HG03159 (cell line): ENCODE results near the gene GDI1.

ENCODE experiments used
- ATAC-seq: cut with Tn5 transposase; IDR thresholded peaks from one replicate; pipeline ENCODE4 v1.9.1; 2021; ENCODE audit warnings: mild to moderate bottlenecking, moderate library complexity; ENCODE audit not compliant: unreplicated experiment

The GDI1 gene

GRCh38 chrX:154458954-154459778, 22.2 kb downstream of the GDI1 start:
- ATAC-seq, result no peak

GRCh38 chrX:154459832-154460231, 22.9 kb downstream of the GDI1 start:
- no peak for ATAC-seq

GRCh38 chrX:154460326-154460725, 23.4 kb downstream of the GDI1 start:
- no peak for ATAC-seq

GRCh38 chrX:154462396-154462795, 25.4 kb downstream of the GDI1 start:
- ATAC-seq, result no peak

- ATAC-seq, result no peak
Observed at GRCh38 chrX:154463611-154464220, 26.8 kb downstream of the GDI1 start.

- ATAC-seq, result no peak
Observed at GRCh38 chrX:154464806-154465365, 27.9 kb downstream of the GDI1 start.

- no peak for ATAC-seq
Observed at GRCh38 chrX:154465601-154466000, 28.6 kb downstream of the GDI1 start.

- no peak for ATAC-seq
Observed at GRCh38 chrX:154466036-154466435, 29.1 kb downstream of the GDI1 start.

- no peak for ATAC-seq
Observed at GRCh38 chrX:154466907-154467306, 30.0 kb downstream of the GDI1 start.

GRCh38 chrX:154467556-154467955, 30.6 kb downstream of the GDI1 start:
- ATAC-seq, result no peak

- ATAC-seq, result no peak
Observed at GRCh38 chrX:154468217-154468616, 31.3 kb downstream of the GDI1 start.

GRCh38 chrX:154469114-154469513, 32.2 kb downstream of the GDI1 start:
- no peak for ATAC-seq

- ATAC-seq, result no peak
Observed at GRCh38 chrX:154469880-154470279, 32.9 kb downstream of the GDI1 start.

- ATAC-seq, result no peak
Observed at GRCh38 chrX:154470434-154470833, 33.5 kb downstream of the GDI1 start.

GRCh38 chrX:154470914-154471568, 34.1 kb downstream of the GDI1 start:
- ATAC-seq, result no peak

- no peak for ATAC-seq
Observed at GRCh38 chrX:154471839-154472684, 35.1 kb downstream of the GDI1 start.

- ATAC-seq, result no peak
Observed at GRCh38 chrX:154472685-154473632, 36.0 kb downstream of the GDI1 start.

GRCh38 chrX:154473683-154474082, 36.7 kb downstream of the GDI1 start:
- no peak for ATAC-seq

- no peak for ATAC-seq
Observed at GRCh38 chrX:154476821-154477220, 39.9 kb downstream of the GDI1 start.
